HG03159 (cell line): ENCODE measurements around the gene SLC25A29.

Source experiments
- ATAC-seq: cut with Tn5 transposase; IDR thresholded peaks from one replicate; pipeline ENCODE4 v1.9.1; 2021; ENCODE audit warnings: mild to moderate bottlenecking, moderate library complexity; ENCODE audit not compliant: unreplicated experiment

SLC25A29 gene

DNA sequence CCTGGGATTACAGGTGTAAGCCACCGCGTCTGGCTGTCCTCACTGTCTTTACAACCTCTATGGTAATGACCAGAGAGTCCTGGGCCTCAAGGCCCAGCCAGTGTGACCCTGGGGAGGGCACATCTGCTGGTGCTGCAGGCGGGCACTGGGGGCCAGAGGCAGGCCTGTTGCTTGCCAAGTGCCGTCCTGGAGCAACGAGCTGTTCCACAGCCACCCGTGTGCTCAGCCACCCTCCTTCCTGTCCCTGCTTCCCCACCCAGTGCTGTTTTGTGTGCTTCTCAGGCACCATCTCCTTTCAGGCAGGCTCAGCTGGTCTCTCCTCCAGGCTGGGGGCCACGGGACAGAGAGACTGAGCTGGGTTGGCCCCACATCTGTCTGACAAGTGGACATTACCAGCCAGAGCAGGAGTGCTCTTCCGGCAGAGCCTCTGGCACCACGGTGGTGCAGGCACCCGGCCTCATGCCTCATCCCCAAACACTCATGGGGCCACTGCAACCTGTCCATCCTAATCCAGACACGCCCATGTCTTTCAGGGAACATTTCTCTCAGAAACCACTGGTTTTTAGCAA is 25.9 kb upstream of the SLC25A29 start:
- ATAC-seq, result no peak

DNA sequence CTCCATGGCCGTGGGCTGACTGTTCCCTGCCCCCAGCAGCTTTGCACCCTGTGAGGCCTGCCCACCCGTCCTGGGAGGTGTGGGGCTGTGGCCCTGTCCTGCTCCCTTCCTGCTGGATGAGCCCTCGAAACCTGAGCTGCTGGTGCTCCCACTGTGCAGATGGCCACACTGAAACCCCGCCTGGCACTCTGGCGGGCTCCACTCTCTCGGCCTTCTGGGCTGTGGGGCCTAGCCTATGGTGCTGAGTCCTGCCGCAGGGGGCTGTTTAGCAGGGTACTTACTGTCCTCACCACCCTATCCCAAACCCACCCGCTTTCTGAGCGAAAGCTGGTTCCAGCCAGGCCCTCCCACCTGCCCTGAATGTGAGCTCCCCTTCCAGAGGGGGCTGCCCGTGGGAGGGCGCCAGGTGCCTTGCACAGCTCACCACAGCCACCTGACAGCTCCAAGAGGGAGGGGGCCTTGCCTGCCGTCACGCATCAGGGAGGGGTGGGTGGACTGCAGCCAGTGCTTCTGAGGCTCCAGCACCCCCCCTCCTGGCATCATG is 24.2 kb upstream of the SLC25A29 start:
- ATAC-seq, result no peak

DNA sequence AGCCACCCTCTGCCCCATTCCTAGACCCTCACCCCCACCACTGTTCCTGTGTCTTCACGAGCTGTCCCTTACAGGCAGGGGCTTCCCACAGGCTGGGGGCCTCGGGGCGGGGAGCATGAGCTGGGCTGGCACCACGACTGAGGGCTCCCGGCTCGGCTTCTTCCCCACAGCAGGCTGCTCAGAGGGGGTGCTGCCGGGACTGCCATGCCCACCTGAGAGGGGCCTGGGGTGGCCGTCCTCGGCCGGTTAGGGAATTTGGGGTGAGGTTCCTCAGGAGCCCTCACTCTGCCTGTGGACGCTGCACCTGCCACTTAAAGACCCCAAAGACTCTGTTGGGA is 23.7 kb upstream of the SLC25A29 start:
- ATAC-seq, result no peak

DNA sequence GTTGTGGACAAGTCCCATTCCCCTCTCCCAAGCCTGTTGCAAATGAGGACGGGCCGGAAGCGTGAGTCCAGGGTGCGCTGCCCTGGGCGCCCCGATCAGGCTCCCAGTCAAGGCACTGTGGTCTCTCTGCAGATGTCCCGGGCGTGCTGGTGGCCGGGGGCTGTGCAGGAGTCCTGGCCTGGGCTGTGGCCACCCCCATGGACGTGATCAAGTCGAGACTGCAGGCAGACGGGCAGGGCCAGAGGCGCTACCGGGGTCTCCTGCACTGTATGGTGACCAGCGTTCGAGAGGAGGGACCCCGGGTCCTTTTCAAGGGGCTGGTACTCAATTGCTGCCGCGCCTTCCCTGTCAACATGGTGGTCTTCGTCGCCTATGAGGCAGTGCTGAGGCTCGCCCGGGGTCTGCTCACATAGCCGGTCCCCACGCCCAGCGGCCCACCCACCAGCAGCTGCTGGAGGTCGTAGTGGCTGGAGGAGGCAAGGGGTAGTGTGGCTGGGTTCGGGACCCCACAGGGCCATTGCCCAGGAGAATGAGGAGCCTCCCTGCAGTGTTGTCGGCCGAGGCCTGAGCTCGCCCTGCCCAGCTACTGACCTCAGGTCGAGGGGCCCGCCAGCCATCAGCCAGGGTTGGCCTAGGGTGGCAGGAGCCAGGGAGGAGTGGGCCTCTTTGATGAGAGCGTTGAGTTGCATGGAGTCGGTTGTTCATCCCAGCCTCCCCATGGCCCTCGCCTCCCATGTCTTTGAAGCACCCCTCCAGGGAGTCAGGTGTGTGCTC is 23.2 kb upstream of the SLC25A29 start:
- no peak for ATAC-seq

DNA sequence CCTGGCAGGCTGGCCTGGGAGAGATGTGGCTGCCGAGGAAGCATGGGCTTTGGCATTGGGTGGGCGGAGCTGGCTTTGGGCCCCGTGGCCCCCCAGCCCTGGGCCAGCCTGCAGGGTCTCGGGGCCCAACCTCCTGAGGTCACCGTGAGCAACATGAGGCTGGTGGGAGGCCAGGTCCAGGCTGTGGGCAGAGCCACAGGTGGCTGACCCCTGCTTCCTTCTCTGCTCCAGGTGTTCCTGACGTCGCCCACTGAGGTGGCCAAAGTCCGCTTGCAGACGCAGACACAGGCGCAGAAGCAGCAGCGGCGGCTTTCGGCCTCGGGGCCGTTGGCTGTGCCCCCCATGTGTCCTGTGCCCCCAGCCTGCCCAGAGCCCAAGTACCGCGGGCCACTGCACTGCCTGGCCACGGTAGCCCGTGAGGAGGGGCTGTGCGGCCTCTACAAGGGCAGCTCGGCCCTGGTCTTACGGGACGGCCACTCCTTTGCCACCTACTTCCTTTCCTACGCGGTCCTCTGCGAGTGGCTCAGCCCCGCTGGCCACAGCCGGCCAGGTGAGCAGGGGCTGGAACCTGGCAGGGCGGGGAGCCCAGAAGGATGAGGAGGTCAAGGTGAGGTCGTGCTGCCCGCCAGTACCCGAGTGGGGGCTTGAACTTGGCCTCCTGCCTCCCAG is 22.4 kb upstream of the SLC25A29 start:
- no peak for ATAC-seq

DNA sequence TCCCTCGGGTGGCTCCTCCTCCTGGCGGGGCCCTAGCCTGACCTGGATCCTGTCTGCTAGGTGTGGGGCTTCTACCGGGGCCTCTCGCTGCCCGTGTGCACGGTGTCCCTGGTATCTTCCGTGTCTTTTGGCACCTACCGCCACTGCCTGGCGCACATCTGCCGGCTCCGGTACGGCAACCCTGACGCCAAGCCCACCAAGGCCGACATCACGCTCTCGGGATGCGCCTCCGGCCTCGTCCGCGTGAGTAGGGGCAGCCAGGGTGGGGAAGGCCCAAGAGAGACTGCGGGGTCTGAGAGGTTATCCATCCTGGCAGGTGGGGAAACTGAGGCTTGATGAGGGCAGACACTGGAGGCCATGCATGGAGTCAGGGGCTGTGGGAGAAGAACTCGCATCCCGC is 20.9 kb upstream of the SLC25A29 start:
- ATAC-seq, result no peak

DNA sequence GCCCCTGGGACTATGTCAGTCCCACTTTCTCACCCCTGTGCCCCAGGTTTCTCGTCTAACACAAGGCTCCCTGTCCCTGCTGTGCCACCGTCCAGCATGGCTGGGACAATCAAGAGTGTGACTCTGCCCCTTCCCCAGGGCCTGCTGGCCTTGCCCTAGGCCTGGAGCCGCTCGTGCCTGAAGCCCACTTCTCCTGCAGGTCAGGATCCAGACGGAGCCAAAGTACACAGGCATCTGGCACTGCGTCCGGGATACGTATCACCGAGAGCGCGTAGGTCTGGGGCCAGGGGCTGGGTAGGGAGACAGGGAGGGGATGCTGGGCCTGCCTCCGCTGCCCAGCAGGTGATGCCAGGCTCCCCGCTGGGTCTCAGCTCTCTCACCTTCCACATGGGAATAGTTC is 19.7 kb upstream of the SLC25A29 start:
- ATAC-seq, result no peak

DNA sequence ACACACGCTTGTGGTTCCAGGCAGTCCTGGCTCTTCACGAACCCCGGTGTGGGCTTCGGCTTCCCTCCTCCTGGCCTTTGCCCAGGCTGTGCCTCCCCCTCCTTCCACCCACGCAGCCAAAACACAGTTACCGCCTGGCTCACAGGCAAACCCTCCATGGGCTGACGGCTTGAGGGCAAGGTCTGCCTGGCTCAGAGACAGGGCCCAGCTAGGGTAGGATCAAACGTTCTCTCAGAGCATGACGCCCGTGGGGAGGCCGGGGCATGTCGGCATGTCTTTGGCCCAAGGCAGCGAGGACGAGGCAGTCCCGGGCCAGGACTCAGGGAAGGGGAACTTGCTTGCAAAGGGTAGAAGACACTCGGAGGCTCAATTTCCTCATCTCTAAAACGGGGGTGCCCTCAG is 19.0 kb upstream of the SLC25A29 start:
- ATAC-seq, result no peak

DNA sequence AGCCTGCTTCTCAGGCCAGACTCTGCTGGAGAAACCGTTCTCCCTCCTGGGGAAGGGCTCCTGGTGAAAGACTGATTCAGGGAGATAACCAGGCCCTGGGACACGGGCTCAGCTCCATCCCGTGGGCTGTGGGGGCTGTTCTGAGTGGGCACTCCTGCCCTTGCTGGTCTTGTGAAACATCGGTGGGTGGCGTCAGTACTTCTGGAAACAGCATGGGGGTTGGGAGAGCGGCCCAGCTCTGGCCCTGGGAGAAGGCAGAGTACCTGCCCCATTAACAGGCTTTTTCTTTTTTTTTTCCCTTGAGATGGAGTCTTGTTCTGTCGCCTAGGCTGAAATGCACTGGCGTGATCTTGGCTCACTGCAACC is 17.7 kb upstream of the SLC25A29 start:
- ATAC-seq, result no peak

DNA sequence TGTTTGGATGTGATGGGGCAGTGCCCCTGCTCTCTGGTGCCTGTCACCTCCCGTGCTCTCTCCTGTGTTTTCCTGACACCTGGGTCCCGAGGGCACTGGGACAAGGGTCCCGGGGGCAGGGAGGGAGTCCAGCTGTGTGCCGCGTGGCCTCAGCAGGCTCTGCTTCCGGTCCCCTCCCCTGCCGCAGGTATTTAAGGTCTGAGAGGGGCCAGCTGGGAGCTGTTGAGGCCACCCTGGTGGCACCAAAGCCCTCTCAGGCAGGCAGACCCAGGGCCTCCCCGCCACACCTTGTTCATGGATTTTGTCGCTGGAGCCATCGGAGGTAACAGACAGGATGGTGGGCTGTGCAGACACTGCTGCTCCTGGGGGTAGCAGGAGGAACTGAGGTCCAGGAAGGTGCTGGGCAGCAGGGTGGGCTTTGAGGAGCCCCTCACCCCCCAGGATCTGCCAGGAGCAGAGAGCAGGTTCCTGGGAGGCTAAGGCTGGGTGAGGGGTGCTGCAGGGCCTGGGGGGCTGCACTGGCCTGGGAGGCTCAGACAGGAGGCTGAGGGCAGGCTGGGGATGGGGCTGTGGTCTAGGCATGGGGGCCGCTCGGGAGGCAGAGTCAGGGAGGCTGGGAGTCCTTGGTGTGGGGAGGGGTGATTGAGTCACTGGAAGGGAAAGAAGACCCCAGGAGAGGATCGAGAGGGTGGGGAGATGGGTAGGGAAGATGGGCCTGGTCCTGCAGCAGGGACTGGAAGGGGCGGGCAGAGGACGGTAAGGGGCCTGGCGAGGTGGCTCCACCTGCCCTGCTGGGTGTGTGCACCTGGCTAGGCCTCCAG is 17.1 kb upstream of the SLC25A29 start, which contains the start of gene SLC25A47:
TSS of gene SLC25A47 (plus strand) at position 219 of the 821 bp plus-strand sequence. CDS start at position 295, 76 bp downstream.
- ATAC-seq, result no peak

DNA sequence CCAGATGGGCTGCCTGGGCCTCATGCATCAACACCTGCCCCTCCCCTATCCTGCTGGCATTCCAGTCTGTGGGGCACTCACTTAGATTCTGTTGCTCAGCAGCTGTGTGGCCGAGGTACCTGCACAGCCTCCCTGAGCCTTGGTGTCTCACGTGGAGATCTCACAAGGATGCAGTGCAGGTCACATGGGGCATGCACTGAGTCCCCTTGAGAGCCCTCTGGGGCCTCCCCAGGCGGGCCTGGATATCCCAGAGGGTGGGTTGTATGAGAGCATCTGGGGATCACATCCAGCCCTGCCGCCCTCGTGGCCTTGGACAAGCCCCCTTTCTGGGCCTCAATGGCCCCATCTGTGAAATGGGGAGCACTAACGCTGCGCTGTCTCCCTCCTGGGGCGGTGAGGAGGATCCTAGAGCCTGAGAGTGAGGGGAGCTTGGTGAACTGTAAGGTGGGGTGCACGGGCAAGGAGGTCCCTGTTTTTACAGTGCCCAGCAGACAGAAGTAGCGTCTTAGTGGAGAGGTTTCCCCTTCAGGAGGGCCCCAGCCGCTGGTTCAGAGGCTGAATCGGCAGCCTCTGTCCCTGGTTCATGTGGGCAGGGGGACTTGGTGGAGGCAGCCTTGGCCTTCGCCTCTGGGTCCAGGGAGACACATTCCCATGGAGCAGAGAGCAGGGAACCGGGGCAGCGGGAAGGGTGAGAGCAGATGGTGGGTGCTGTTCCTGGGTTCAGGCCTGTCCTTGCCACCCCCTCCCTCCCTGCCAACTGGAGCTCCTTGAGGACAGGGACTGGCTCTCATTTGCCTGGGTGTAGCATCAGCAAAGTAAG is 16.1 kb upstream of the SLC25A29 start:
- ATAC-seq, result no peak

DNA sequence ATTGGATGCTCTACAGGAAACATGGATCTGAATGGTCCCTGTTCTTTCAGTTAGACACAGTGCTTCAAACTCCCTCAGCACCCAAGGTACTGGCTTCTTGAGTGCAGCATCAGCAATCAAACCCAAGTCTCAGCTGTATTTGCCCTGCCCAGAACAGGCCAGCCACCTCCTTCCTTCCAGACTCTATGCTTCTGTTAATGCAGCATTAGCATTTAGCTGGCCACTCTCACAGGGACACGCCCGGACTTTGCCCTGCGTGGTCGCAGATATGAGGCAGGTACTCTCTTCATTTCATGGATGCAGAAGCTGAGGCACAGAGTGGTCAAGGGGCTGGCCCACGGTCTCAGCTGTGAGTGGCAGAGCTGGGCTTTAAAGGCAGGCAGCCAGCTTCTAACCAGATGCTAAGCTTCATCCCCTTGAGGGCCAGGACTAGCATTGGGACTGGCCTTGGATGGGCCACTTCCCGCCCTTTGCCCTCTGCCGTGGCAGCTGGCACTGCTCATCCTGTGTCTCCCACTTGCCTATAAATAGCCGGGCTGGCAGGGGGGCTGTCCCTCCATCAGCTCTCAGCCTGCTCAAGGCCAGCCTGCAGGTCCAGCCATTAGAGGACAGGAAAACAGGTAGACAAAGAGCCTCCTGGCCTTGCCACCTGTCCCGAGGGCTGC is 15.4 kb upstream of the SLC25A29 start:
- ATAC-seq, result no peak

DNA sequence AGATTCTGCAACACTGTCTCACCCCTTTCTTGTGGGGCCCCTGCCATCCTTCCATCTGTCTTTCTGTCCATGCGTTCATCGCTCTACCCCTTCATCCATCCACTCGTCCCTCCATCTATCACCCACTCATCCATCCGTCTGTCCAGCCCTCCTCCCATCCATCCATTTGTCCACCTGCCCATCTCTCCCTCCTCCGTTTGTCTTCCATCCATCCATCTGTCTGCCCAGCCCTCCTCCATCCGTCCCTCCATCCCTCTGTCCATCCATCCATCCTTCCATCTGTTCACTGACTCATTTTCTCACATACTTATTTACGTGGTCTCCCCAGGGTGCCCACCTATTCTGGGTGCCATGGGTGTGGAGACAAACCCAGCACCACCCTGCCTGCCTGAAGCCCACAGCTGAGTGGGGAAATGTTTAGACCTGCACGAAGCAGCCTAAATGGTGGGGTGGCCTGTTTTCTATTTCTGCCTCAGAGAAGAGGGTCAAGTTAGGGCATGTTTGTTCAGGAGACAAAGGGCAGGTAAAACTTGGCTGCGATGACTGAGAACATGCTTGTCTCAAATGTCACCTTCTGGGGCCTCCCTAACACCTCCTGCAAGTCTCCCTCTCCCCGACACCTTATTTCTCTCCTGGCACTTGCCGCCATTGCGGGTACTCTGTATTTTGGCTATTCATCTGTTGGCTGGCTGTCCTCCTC is 14.1 kb upstream of the SLC25A29 start:
- ATAC-seq, result no peak

DNA sequence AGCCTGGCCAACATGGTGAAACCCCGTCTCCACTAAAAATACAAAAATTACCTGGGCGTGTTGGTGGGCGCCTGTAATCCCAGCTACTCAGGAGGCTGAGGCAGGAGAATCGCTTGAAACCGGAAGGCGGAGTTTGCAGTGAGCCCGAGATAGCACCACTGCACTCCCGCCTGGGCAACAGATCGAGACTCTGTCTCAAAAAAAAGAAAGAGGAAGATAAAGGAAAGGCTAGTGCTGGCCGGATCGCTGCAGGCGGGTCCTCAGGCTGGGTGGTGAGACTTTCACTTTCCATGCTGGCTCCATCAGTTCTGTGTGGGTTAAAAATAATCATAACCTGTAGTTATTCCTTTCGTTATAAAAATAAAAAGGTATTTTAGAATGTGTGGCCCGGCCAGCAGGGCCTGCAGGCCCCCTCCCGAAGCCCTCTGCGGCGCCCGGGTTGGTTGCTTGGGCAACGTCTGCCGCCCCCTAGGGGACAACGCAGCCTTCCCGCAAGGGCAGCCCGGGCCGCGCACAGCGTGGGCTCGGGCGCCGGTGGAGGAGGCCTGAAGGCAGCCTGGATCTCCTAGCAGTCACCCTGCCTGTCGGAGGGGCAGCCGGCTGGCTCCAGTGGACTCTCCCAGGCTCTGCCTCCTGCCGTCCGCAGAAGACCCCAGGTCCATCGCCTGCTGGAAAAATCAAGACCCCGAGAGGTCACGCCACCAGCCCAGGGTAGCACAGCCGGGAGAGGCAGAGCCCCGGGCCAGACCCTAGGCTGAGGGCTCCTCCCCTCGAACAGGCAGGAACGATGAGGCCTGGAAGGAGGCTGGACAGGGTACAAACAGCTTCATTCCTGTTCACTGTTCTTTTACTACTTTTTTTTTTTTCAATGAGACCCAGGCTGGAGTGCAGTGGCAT is 11.9 kb upstream of the SLC25A29 start:
- ATAC-seq, result peak; percentile 86

DNA sequence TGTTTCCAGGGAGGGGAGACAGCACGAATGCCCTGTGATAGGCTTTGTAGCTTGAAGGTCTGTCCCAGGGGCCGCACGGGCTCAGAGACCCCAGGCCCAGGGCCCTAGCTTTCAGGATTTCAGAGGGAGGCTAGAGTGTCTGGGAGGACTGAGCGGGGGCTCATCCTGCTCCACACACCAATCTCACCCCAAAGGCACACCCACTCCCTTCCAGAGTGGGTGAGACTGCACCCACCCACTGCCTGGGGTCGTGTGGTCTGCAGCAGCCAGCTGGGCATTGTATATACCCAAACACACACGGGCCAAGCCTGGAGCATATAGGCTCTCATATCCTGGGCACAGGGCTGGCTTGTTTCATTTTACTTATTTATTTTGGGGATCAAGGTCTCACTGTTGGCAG is 11.1 kb upstream of the SLC25A29 start:
- no peak for ATAC-seq

DNA sequence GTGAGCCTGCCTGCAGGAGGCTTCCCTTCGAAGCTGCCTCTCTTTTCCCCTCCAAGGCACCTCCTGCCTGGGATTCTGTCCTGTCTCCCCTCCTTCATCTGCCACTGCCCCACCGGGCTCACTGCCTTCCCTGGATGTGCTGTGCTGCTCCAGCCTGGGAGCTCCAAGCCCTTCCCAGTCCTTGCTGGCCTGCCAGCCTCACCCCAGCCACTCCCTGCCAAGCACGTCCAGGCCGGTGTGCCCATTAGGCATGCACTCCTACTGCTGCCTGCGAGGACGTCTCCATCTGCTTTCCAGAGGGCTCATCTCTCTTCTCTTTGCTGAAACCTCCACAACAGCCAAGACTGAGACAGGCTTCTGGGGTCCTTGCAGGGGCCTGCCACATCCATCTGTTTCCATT is 8.5 kb upstream of the SLC25A29 start:
- no peak for ATAC-seq

DNA sequence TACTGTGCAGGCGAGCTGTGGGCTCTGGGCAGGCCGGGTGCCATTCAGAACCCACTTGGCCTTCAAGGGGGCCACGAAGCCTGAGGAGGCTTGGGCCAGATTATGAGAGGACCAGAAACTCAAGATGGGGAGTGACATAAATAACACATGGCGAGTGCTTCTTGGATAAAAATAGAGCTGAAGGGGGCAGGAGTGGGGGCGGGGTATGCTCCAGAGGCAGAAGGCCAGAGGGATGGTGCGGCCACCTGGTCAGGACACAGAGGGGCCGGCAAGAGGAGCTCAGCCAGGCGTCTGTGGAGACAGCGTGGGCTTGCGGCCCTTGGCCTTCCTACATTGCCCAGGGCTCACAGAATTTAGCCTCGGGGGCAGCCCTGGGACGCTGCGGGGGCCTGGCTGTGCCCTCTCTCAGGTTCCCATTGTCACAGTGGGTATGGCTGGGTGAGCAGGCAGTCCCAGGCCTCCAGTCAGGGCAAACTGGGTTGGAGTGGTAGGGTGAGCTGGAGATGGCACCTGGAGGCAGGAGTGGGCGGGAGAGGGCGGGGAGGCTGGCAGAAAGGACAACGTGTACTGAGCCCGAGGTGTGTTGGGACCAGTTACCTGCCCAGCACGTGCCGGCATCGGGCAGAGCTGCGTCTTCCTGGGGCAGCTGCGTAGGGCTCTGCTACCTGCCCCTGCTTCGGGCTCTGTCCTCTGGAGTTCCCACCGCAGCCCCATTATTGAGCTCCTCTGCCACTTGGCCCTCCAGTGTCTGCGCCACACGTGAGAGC is 7.4 kb upstream of the SLC25A29 start:
- no peak for ATAC-seq
